Neural progenitor cell (in vitro differentiated cells): ENCODE results near the gene NT5C3A. TPM values are rescaled to one million over a fixed set of nuclear protein-coding genes. Genes with fewer than 3 reads are reported as not detected.
A peak's percentile ranks its signal among the peaks of the same experiment; 100 is the strongest.
"Not testable (repeated sequence)": the region's sequence is repeated elsewhere in the genome, so short reads cannot be mapped to it uniquely, and the experiment has no call there.

Experiments used
- DNase-seq: peaks from one replicate; pipeline ENCODE4 v3.0.0-alpha.2; 2016; ENCODE audit warnings: low spot score
- H2AFZ ChIP-seq: fragments of 200-600 bp; sonication (generic); replicated peaks from 2 replicates; pipeline ENCODE4 v1.6.1; 2016; ENCODE audit warnings: antibody characterized with exemption
- H3F3A ChIP-seq: fragments of 200-600 bp; sonication (generic); 2 replicates; pipeline ENCODE4 v1.6.1; 2016; ENCODE audit warnings: antibody characterized with exemption, low read depth
- H3K27ac ChIP-seq: fragments of 200-600 bp; sonication (generic); 2 replicates; pipeline ENCODE4 v1.5.1; 2016; ENCODE audit warnings: mild to moderate bottlenecking
- H3K27me3 ChIP-seq: fragments of 200-600 bp; sonication (generic); 2 replicates; pipeline ENCODE4 v1.6.1; 2016; ENCODE audit warnings: mild to moderate bottlenecking, moderate library complexity
- H3K36me3 ChIP-seq: fragments of 200-600 bp; sonication (generic); 2 replicates; pipeline ENCODE4 v1.5.1; 2016
- H3K4me1 ChIP-seq: fragments of 200-600 bp; sonication (generic); 2 replicates; pipeline ENCODE4 v1.6.1; 2016; ENCODE audit warnings: mixed run types
- H3K4me2 ChIP-seq: fragments of 200-600 bp; sonication (generic); 2 replicates; pipeline ENCODE4 v1.6.1; 2016
- H3K4me3 ChIP-seq: fragments of 200-600 bp; sonication (generic); 2 replicates; pipeline ENCODE4 v1.5.1; 2016
- H3K79me2 ChIP-seq: fragments of 200-600 bp; sonication (generic); 2 replicates; pipeline ENCODE4 v1.6.1; 2016; ENCODE audit warnings: low read depth
- H3K9ac ChIP-seq: fragments of 200-600 bp; sonication (generic); 2 replicates; pipeline ENCODE4 v1.6.1; 2016
- H3K9me3 ChIP-seq: fragments of 200-600 bp; sonication (generic); 2 replicates; pipeline ENCODE4 v1.5.1; 2016; ENCODE audit warnings: low read depth
- H4K20me1 ChIP-seq: fragments of 200-600 bp; sonication (generic); 2 replicates; pipeline ENCODE4 v1.6.1; 2016; ENCODE audit warnings: low read depth
- H3K27ac Mint-ChIP-seq: 3 replicates; pipeline ENCODE4 v1.8.0; 2021; ENCODE audit warnings: mixed read lengths
- H3K27me3 Mint-ChIP-seq: 2 replicates; pipeline ENCODE4 v1.8.0; 2022; ENCODE audit warnings: low read depth, mild to moderate bottlenecking, inconsistent platforms, moderate library complexity, mixed read lengths; ENCODE audit not compliant: insufficient read depth
- H3K36me3 Mint-ChIP-seq: 3 replicates; pipeline ENCODE4 v1.8.0; 2021; ENCODE audit warnings: mixed read lengths
- H3K4me1 Mint-ChIP-seq: 3 replicates; pipeline ENCODE4 v1.8.0; 2021; ENCODE audit warnings: mixed read lengths
- H3K4me3 Mint-ChIP-seq: 3 replicates; pipeline ENCODE4 v1.8.0; 2021; ENCODE audit warnings: mild to moderate bottlenecking, moderate library complexity, mixed read lengths
- H3K9me3 Mint-ChIP-seq: 3 replicates; pipeline ENCODE4 v1.8.0; 2020; ENCODE audit warnings: mixed read lengths
- CTCF ChIP-seq: fragments of 200-600 bp; sonication (generic); IDR thresholded peaks from 2 replicates; pipeline ENCODE4 v1.5.1; 2017; ENCODE audit warnings: antibody characterized with exemption, mild to moderate bottlenecking
- small RNA-seq: library from RNA; depleted of rRNA; stranded (forward); fragments of <200 nt; gene quantifications from one replicate; pipeline ENCODE3, GENCODE V24; 2015
- total RNA-seq: library from RNA; depleted of rRNA; stranded (reverse); fragments of >200 nt; gene quantifications from 2 replicates; pipeline ENCODE4 v1.2.3, GENCODE V29; 2015; ENCODE audit warnings: low replicate concordance

NT5C3A gene
- total RNA-seq, 1 donor from 2014 or later = 72.1 TPM

GRCh38 chr7:32964461-32965159, 98.0 kb downstream of the NT5C3A start:
- H3K9me3 ChIP-seq, H3K4me1 Mint-ChIP-seq, H3K36me3 ChIP-seq, DNase-seq, H3K79me2 ChIP-seq, H2AFZ ChIP-seq, H3K27me3 ChIP-seq, H3K4me3 ChIP-seq, H3K36me3 Mint-ChIP-seq, H3K27me3 Mint-ChIP-seq, H3K27ac Mint-ChIP-seq, H3F3A ChIP-seq, H3K4me1 ChIP-seq, H3K4me2 ChIP-seq, H4K20me1 ChIP-seq, H3K27ac ChIP-seq, H3K4me3 Mint-ChIP-seq, H3K9me3 Mint-ChIP-seq, H3K9ac ChIP-seq: not testable (repeated sequence)
- peak; percentile 36 for TF ChIP-seq CTCF

Small RNA genes lying within 50 kb of the gene (small RNA-seq; reads per million reads assigned to genes)
- gene RN7SL505P = not detected
- gene RNU6-388P = not detected
- not detected for gene RPS29P14

Other genes with a start within 250 kb of the NT5C3A start
- 31.2 and 45.5 TPM in 2 replicates for gene KBTBD2, start 171.0 kb downstream of the NT5C3A start, total RNA-seq
- 24.4 and 28.6 TPM in 2 replicates for gene FKBP9, start 105.3 kb downstream of the NT5C3A start, total RNA-seq
- 11.0 and 29.4 TPM in 2 replicates for gene RP9, start 46.6 kb upstream of the NT5C3A start, total RNA-seq
- 40.3 and 52.3 TPM in 2 replicates for gene BBS9, start 66.8 kb upstream of the NT5C3A start, total RNA-seq